Measurements from ENCODE around the gene MAP3K10.

MAP3K10 gene

GRCh38 chr19:40175820-40176219 lies 15.4 kb upstream of the MAP3K10 start:
- DNase-seq: no peak

GRCh38 chr19:40177286-40178070 lies 13.7 kb upstream of the MAP3K10 start:
- DNase-seq: no peak

GRCh38 chr19:40178756-40179155 lies 12.5 kb upstream of the MAP3K10 start:
- DNase-seq: no peak

- DNase-seq: no peak
Measured at GRCh38 chr19:40184273-40184672, 7.0 kb upstream of the MAP3K10 start.

GRCh38 chr19:40191836-40192646 lies 815 bp downstream of the MAP3K10 start:
- DNase-seq: no peak

GRCh38 chr19:40192758-40193586 lies 1.7 kb downstream of the MAP3K10 start:
- no peak for DNase-seq

- no peak for DNase-seq
Measured at GRCh38 chr19:40193587-40193849, 2.3 kb downstream of the MAP3K10 start.

- no peak for DNase-seq
Measured at GRCh38 chr19:40198272-40198990, 7.2 kb downstream of the MAP3K10 start.

- no peak for DNase-seq
Measured at GRCh38 chr19:40200341-40201099, 9.3 kb downstream of the MAP3K10 start.

GRCh38 chr19:40204381-40204780 lies 13.2 kb downstream of the MAP3K10 start:
- no peak for DNase-seq

- DNase-seq: no peak
Measured at GRCh38 chr19:40205760-40206159, 14.5 kb downstream of the MAP3K10 start.

- no peak for DNase-seq
Measured at GRCh38 chr19:40208602-40209001, 17.4 kb downstream of the MAP3K10 start.

GRCh38 chr19:40210889-40211288 lies 19.7 kb downstream of the MAP3K10 start:
- DNase-seq: no peak

GRCh38 chr19:40213251-40213829 lies 22.1 kb downstream of the MAP3K10 start:
- no peak for DNase-seq

- no peak for DNase-seq
Measured at GRCh38 chr19:40213882-40214570, 22.8 kb downstream of the MAP3K10 start.

- no peak for DNase-seq
Measured at GRCh38 chr19:40214936-40215335, 23.7 kb downstream of the MAP3K10 start.

GRCh38 chr19:40216013-40216776 lies 25.0 kb downstream of the MAP3K10 start:
- DNase-seq: no peak

GRCh38 chr19:40216777-40217026 lies 25.5 kb downstream of the MAP3K10 start:
- DNase-seq: peak in 1 of 2 experiments; percentile 68

- peak; percentile 76 to 84 for DNase-seq
Measured at GRCh38 chr19:40217027-40217810, 26.0 kb downstream of the MAP3K10 start.
